CD4-positive, alpha-beta T cell treated with Interleukin-6 for 4 hours (primary cell): ENCODE results near the gene NT5C3B.
"Not testable (repeated sequence)": the region's sequence is repeated elsewhere in the genome, so short reads cannot be mapped to it uniquely, and the experiment has no call there.

Experiments used
- DNase-seq: peaks from one replicate; pipeline ENCODE4 v3.0.0-alpha.2; 2020; ENCODE audit warnings: mixed read lengths

Gene NT5C3B

DNA sequence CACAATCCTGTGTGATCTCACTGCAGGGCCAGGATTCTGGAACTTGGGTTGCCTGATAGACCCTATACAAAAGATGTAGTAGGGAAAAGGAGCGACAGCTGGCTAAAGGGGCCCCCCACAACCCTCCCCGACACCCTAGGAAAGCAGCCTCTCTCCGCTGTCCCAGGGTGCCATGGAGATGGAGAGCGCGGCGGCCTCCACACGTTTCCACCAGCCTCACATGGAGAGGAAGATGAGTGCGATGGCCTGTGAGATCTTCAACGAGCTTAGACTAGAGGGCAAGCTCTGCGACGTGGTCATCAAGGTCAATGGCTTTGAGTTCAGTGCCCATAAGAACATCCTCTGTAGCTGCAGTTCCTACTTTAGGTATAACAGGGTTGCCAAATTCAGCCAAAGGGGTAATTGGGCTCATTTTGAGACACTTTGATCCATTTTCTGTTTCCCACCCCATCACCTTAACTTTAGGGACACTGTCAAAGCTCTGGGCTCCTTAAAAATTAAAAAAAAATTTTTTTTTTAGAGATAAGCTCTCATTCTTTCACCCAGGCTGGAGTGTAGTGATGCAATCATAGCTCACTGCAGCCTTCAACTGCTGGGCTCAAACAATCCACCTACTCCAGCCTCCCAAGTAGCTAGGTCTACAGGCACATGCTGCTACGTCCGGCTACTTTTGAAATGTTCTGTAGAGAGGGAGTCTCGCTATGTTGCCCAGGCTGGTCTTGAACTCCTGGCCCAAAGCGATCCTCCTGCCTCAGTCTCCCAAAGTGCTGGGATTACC, 1.9 kb upstream of the NT5C3B start, which contains the start of gene KLHL10:
Gene KLHL10, plus strand, starts transcription at position 65 of the 778 bp plus-strand sequence. Its CDS starts 108 bp downstream, at position 173.
- DNase-seq = no peak

DNA sequence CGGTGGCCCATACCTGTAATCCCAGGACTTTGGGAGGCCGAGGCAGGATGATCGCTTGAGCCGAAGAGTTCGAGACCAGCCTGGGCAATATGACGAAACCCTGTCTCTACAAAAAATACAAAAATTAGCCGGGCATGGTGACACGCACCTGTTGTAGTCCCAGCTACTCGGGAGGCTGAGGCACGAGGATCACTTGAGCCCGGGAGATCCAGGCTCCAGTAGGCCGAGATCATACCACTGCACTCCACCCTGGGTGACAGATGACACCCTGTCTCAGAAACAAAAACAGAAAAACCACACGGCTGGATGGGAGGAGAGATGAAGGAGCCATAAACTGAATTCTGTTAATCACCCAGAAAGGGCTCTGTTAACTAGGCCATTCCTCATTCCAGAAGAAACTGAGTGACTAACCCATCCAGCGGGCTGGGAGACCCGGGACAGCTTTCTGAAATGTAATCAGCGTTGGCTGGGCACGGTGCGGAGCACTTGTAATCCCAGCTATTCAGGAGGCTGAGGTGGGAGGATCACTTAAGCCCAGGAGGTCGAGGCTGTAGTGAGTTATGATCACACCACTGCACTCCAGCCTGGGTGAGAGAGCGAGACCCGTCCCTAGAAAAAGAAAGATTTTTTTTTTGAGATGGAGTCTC, 641 bp upstream of the NT5C3B start:
- no peak for DNase-seq

DNA sequence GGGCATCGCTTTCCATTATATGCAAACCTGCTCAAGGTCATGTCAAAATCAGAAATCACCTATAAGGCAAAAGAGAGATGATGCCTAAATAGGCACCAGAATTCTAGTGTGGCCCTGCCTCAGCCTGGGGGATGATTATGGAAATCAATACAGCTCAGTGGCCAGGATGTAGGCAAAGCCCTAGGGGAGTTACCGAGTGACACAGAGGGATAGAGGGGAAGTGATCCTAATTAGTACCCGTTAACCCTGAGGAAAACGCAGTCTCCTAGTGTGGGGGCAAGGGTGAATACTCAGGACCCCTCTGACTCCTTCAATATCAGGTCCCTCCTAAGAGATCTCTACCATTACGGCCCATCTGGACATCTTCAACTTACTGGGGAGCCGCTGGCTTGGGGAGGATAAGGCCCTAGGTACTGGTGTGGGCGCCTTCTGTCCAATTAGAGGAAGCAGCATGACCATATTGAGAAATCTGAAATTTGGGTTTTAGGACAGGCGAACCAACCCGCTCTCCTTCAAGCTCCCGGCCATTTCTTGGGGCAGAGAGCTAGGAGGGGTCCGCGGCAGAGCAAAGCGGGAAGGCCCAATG, 725 bp downstream of the NT5C3B start:
- DNase-seq = no peak

DNA sequence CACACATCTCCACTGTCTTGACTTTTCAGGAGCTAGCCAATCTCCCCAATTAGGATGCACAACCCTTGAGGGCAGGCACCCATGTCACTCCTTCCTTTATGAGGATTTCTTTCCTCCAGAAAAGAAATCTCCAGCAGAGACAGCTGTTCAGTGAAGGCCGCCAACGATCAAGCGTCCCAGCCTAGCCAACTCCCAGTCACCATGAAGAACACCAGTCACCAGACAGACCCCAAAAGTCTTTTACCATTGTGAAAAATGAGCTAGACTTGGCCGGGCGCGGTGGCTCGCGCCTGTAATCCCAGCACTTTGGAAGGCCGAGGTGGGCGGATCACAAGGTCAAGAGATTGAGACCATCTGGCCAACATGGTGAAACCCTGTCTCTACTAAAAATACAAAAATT, 6.1 kb downstream of the NT5C3B start:
- DNase-seq = not testable (repeated sequence)

GRCh38 chr17:41825175-41825845, 10.7 kb downstream of the NT5C3B start:
- no peak for DNase-seq

DNA sequence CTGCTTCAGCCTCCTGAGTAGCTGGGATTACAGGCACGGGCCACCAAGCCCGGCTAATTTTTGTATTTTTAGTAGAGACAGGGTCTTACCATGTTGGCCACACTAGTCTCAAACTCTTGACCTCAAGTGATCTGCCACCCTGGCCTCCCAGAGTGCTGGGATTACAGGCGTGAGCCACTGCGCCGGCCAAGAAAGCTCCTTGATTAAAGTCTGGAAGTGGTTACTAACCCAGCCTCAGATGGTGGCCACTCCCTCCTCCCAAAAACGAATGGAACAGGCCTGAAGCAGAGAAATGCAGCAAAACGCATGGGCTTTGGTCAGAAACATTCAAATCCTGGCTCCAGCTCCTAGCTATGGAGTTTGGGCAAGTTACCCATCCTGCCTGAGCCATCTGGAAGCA, 11.9 kb downstream of the NT5C3B start:
- DNase-seq = no peak

DNA sequence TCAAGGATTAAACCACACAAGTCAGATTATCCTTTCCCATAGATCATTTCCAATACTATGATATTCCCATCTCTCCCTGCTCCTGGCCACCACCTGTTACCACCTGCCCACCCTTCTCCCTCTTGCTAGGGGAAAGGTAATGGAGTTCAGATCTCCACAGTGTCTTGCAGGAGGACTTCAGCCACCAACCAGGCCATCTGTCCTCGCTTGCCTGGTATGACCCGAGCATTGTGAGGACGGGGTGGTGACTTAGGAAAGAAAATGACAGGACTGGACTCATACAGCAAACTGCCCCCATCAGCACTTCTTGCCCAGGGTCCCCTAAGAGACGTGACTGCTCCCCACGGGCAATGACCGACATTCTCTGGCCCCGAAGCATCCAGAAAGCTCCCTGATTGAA, 12.5 kb downstream of the NT5C3B start:
- DNase-seq = no peak

- DNase-seq = no peak
These were observed 12.9 kb downstream of the NT5C3B start for GRCh38 chr17:41823141-41823524.

- DNase-seq = no peak
These were observed 13.6 kb downstream of the NT5C3B start for GRCh38 chr17:41822216-41823140.

DNA sequence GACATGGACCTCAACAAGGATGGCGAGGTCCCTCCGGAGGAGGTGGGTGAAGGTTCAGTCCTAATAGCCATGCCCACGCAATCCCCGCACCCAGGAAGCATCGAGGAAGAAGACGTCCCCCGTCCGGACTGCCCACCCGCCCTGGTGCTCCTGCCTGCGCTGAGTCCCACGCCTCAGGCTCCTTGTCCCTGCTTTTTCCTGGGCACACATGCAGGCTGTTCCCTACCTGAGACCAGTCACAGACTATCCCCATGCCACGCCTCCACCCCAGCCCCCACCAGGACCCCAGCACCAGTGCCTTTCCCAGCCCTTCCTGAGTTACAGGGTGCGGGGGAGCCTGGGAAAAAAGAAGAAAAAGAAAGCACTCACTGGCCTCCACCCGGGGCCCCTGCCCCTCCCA, 14.3 kb downstream of the NT5C3B start:
- DNase-seq = no peak

DNA sequence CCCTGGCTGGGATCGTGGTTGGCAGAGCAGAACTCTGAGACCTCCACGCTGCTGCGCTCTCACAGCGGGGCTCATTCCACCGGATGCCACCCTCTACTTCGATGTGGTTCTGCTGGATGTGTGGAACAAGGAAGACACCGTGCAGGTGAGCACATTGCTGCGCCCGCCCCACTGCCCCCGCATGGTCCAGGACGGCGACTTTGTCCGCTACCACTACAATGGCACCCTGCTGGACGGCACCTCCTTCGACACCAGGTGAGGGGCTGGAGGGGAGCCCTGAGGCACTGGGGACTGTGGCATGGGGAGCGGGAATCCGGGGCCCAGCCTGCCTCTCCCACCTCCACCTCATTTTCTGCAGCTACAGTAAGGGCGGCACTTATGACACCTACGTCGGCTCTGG, 18.0 kb downstream of the NT5C3B start:
- DNase-seq = no peak

- no peak for DNase-seq
These were observed 19.3 kb downstream of the NT5C3B start for GRCh38 chr17:41816637-41817320.

DNA sequence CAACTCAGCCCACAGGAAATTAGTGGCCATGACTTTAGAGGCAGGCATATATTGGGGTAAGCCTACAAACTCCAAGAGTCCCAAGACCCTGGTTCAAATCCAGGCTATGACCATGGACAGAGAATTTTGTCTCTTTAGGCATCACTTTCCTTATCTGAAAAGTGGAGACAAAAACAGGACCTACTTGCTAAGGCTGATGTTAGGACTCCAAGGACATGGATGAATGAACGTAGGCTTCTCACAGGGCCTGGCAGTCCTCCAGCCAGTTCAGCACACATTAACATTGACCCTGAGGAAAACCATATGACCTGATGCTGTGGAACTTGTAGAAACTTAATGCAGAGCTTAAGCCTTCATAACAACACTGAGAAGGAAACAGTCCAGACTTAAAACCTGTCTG, 21.8 kb downstream of the NT5C3B start:
- no peak for DNase-seq

- DNase-seq = no peak
These were observed 22.3 kb downstream of the NT5C3B start for GRCh38 chr17:41813699-41814124.

DNA sequence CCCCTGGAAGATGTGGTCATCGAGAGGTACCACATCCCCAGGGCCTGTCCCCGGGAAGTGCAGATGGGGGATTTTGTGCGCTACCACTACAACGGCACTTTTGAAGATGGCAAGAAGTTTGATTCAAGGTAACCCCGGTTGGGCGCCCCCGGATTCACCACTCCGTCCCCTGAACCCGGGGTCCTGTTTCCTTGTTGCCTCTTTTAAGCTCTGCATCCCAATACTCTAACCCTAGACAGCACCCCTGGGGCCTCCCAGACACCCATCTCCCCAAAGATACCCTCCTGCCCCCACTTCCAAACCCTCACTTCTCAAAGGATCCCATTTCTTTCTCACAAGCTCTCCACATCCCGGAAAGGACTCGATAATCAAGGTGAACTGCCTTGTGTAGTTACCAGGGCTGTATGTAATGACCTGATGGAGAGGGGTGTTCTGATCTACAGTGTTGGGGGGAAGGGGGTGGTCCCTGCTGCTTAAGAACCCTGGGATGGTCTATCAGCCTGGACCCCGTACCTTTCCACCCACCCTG, 22.8 kb downstream of the NT5C3B start:
- DNase-seq = no peak

DNA sequence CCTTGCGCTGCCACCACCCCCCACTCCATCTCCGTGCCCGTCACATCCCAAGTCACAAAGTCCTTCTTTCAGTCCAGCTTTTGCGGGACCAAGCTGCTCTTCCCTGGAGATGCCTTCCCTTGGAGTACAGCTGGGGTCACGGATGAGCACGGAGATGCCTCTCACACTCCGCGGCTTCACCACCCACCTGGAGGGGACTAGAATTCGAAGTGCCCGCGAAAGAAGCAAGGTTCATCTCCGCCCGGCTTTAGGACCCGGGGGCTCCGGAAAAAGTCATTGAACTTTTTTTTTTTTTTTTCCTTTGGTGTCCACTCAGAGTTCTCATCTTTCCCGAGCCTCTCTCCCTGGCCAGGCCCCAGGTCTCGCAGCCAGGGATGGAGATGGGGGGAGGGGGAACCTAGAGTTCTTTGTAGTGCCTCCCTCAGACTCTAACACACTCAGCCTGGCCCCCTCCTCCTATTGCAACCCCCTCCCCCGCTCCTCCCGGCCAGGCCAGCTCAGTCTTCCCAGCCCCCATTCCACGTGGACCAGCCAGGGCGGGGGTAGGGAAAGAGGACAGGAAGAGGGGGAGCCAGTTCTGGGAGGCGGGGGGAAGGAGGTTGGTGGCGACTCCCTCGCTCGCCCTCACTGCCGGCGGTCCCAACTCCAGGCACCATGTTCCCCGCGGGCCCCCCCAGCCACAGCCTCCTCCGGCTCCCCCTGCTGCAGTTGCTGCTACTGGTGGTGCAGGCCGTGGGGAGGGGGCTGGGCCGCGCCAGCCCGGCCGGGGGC, 23.5 kb downstream of the NT5C3B start, which contains the start of gene FKBP10:
Gene FKBP10, plus strand, starts transcription at position 624 of the 771 bp plus-strand sequence. Its CDS starts 31 bp downstream, at position 655.
- DNase-seq = peak; percentile 40

DNA sequence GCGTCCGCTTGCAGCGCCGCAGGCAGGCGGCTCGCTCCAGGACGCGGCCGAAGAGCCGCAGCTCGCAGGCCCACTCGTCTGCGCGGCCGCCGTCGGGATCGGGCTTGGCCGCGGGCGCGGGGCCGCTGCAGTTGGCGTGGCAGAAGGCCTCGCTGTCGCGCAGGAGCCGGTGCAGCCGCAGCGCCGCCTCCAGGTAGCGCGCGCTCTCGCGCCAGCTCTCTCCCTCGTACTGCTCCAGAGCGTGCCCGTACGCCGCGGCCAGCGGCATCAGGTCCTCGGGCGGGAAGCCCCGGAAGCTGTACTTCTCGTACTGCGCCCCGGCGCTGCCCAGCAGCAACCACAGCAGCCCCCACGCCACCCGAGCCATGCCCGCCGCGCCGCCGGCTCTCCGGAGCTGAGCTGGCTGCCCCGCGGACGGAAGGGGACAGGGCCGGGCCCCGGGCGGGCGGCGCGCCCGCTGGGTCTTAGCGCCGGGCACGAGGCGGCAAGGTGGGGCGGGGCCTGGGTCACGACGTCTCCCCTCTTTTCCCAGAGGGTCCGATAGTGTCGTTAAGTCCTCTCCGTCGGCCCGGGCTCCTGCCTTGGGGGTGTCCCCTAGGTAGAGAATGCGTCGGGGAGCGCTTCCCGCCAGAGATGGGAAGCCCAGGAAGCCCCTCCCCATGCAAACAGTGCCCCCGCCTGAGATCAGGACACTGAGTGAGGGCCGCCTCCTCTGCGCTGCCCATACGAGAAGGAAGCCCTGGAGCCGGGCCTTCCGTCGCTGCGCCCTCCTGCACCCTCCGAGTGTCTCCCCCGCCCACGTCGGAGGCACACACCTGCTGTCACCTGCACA, 24.3 kb downstream of the NT5C3B start, which contains the start of gene P3H4:
Gene P3H4, minus strand, starts transcription at position 401 of the 832 bp plus-strand sequence. Its CDS starts 34 bp downstream, at position 367.
- DNase-seq = peak; percentile 79

- DNase-seq = no peak
These were observed 25.1 kb downstream of the NT5C3B start for GRCh38 chr17:41810659-41811548.
